ENCODE measurements around the gene GPX8. TPM values are rescaled to one million over a fixed set of nuclear protein-coding genes. Genes with fewer than 3 reads are reported as not detected.

GPX8 gene
- total RNA-seq, 2 donors from 2014 or later: 14.5 to 21.8 TPM

Small RNAs within 50 kb of the gene (microRNA-seq; reads per million reads assigned to microRNA genes)
- gene MIR449A: 1.0 to 4.1 reads per million in 2 donors
- gene MIR449B: 0 to 0.27 reads per million in 2 donors
- 0 to 0.27 reads per million in 2 donors for gene MIR449C

Other genes starting within 250 kb of the GPX8 start
- gene ESM1, start 174.6 kb upstream of the GPX8 start, total RNA-seq: under 1 TPM in 1 of 2 donors, not detected in 1; 0.18 TPM
- 1 to 10 TPM in 1 of 2 donors, under 1 TPM in 1; 0.26 to 2.9 TPM for gene GZMK, start 135.9 kb upstream of the GPX8 start, total RNA-seq
- 1 to 10 TPM in 1 of 2 donors, under 1 TPM in 1; 0.37 to 3.1 TPM for gene GZMA, start 57.5 kb upstream of the GPX8 start, total RNA-seq
- gene CDC20B, start 13.0 kb downstream of the GPX8 start, total RNA-seq: not detected
- gene MCIDAS, start 67.1 kb downstream of the GPX8 start, total RNA-seq: not detected
- under 1 TPM in 1 of 2 donors, not detected in 1; 0.16 TPM for gene CCNO, start 73.4 kb downstream of the GPX8 start, total RNA-seq
- 10 to 100 TPM; 17.0 to 21.5 TPM for gene DHX29, start 147.5 kb downstream of the GPX8 start, total RNA-seq
- 10 to 100 TPM; 54.8 to 65.9 TPM for gene MTREX, start 147.8 kb downstream of the GPX8 start, total RNA-seq